ENCODE measurements around the gene AIM2. TPM values are rescaled to one million over a fixed set of nuclear protein-coding genes. Genes with fewer than 3 reads are reported as not detected.

The AIM2 gene
- total and polyA plus RNA-seq, 2 of the 4 experiments (the other 2 are of a cell fraction): not detected

DNA sequence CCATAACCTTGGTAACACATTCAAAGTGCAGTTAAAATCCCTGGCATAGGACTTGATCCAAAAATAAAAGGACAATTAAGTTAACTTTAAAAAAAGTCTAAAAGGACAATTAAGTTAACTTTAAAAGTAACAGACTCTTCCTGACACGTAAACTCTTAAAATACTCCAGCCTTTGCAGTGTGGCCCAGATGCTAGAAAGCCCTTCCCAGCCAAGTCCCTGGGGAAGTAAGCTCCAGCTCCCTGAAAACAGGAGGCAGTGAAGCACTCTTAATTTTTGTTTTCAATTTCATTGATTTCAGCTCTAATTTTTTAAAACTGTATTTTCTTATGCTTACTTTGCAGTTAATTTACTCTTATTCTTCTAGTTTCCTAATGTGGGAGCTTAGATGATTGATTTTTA, 5.1 kb upstream of the AIM2 start:
- H3K56ac ChIP-seq (ENCODE audit: extremely low read depth, insufficient read depth, low read length): no peak overlapping the region
- H4K91ac ChIP-seq (ENCODE audit: insufficient read depth, low read depth, low read length): no peak overlapping the region
- no peak overlapping the region for H3K9ac ChIP-seq (ENCODE audit: low read depth, low read length)
- dilution Hi-C loops (cut with HindIII; ENCODE audit: low sequenced_read_pairs, unreplicated experiment) (no loop called here), in situ Hi-C loops (cut with MboI; ENCODE audit: low sequenced_read_pairs) (loop anchor here (10.0 kb wide), 1 partner anchor 1117 kb away; no protein-coding TSS in a partner anchor), intact Hi-C loops (cut with micrococcal nuclease) (no loop called here)
- H3K18ac ChIP-seq (ENCODE audit: low read depth, low read length): no peak overlapping the region
- H3K27ac ChIP-seq (ENCODE audit: insufficient read depth, low read length): no peak overlapping the region
- H3K4me3 ChIP-seq (ENCODE audit: insufficient read depth, low read depth, low read length): no peak overlapping the region
- H2BK15ac ChIP-seq (ENCODE audit: low read depth, low read length): no peak overlapping the region
- ATAC-seq (ENCODE audit: low read depth) (no peak), DNase-seq (no peak)
- no peak overlapping the region for H2AK9ac ChIP-seq (replicated peaks; ENCODE audit: low read depth, low read length, poor library complexity)
- no peak overlapping the region for H4K5ac ChIP-seq (ENCODE audit: low read depth, low read length)
- H2BK120ac ChIP-seq (ENCODE audit: low read depth, low read length): no peak overlapping the region
- TF ChIP-seq CEBPB (IDR thresholded peaks at IDR 0.05; ENCODE audit: low read depth, low read length) (no peak), BHLHE40 (IDR thresholded peaks at IDR 0.05; ENCODE audit: low read depth, low read length) (no peak), CHD1 (IDR thresholded peaks at IDR 0.05; ENCODE audit: low read depth, low read length) (no peak), FOS (IDR thresholded peaks at IDR 0.05; ENCODE audit: low read depth, low read length) (no peak), RCOR1 (IDR thresholded peaks at IDR 0.05; ENCODE audit: insufficient replicate concordance, low read length) (no peak), RAD21 (IDR thresholded peaks at IDR 0.05; ENCODE audit: low read length) (no peak), USF2 (IDR thresholded peaks at IDR 0.05; ENCODE audit: low read depth, low read length) (no peak), MAZ (IDR thresholded peaks at IDR 0.05; ENCODE audit: borderline replicate concordance, low read depth, low read length) (no peak), MAFK (IDR thresholded peaks at IDR 0.05; ENCODE audit: low read depth, low read length) (no peak), POLR2A (IDR thresholded peaks at IDR 0.05; ENCODE audit: low read depth, low read length) (no peak), RFX5 (IDR thresholded peaks at IDR 0.05; ENCODE audit: low read depth, low read length) (no peak), CTCF (conservative IDR thresholded peaks at IDR 0.05; ENCODE audit: low read depth, low read length) (no peak), ELK1 (IDR thresholded peaks at IDR 0.05; ENCODE audit: borderline replicate concordance, low read depth, low read length) (no peak), NFE2L2 (IDR thresholded peaks at IDR 0.05; ENCODE audit: low read depth, low read length) (no peak), MXI1 (IDR thresholded peaks at IDR 0.05; ENCODE audit: borderline replicate concordance, low read depth, low read length) (no peak), SMC3 (IDR thresholded peaks at IDR 0.05; ENCODE audit: low read depth, low read length) (no peak)
- no CpG with 5 or more reads among the region's 1 CpG for WGBS, 2 experiments (ENCODE audit: extremely low coverage in 2 of 2, insufficient read length in 1 of 2)
- no peaks in the 10 kb centered on the region for H3K79me1 ChIP-seq (ENCODE audit: low read depth in 1 of 2, low read length in 2 of 2)
- ChIA-PET POLR2A (ENCODE audit: unreplicated experiment) (no interaction called here), CTCF (no interaction called here)
- H3K9me3 ChIP-seq (ENCODE audit: control insufficient read depth, insufficient read depth, low read length): no peaks in the 10 kb centered on the region
- no TSS peak for BruUV-seq (replicated peaks)
- no peak overlapping the region for H2AK5ac ChIP-seq (ENCODE audit: low read depth, low read length)
- H3K4me2 ChIP-seq (ENCODE audit: low read depth, low read length): no peak overlapping the region
- H2BK5ac ChIP-seq (ENCODE audit: low read depth, low read length, poor library complexity, severe bottlenecking): no peak overlapping the region
- H3K4ac ChIP-seq (ENCODE audit: low read depth, low read length): no peak overlapping the region
- H2BK20ac ChIP-seq (ENCODE audit: low read depth, low read length): no peak overlapping the region
- H3K9me1 ChIP-seq (ENCODE audit: insufficient read depth, low read length): no peaks in the 10 kb centered on the region
- H3K4me1 ChIP-seq (ENCODE audit: control insufficient read depth, insufficient read depth, low read length): no peaks in the 10 kb centered on the region
- no peak overlapping the region for H2AFZ ChIP-seq (replicated peaks; ENCODE audit: low read length, poor library complexity)
- no peaks in the 10 kb centered on the region for H4K20me1 ChIP-seq (ENCODE audit: insufficient read depth, low read length)
- H3K23ac ChIP-seq (ENCODE audit: low read depth, low read length): no peak overlapping the region
- H3K36me3 ChIP-seq (ENCODE audit: control insufficient read depth, insufficient read depth, low read length): no peaks in the 10 kb centered on the region
- H3K27me3 ChIP-seq (ENCODE audit: control insufficient read depth, insufficient read depth, low read length): peaks cover 3% of the 10 kb centered on the region
- no peak overlapping the region for H3K14ac ChIP-seq (replicated peaks; ENCODE audit: low read depth, low read length)
- H4K8ac ChIP-seq (ENCODE audit: low read depth in 2 of 2, low read length in 2 of 2): no peak overlapping the region

All from IMR-90 (cell line).